GM18517 (cell line): ENCODE data around the gene SVOP.
"Not testable (repeated sequence)": the region's sequence is repeated elsewhere in the genome, so short reads cannot be mapped to it uniquely, and the experiment has no call there.

Source experiments
- ATAC-seq: cut with Tn5 transposase; IDR thresholded peaks from one replicate; pipeline ENCODE4 v1.9.1; 2021; ENCODE audit warnings: mild to moderate bottlenecking, moderate library complexity; ENCODE audit not compliant: unreplicated experiment

SVOP gene

GRCh38 chr12:109020796-109021380, at the start of gene SVOP:
SVOP (minus strand) TSS chr12:109021068; CDS start chr12:109020868, 200 bp downstream.
- ATAC-seq: no peak

DNA sequence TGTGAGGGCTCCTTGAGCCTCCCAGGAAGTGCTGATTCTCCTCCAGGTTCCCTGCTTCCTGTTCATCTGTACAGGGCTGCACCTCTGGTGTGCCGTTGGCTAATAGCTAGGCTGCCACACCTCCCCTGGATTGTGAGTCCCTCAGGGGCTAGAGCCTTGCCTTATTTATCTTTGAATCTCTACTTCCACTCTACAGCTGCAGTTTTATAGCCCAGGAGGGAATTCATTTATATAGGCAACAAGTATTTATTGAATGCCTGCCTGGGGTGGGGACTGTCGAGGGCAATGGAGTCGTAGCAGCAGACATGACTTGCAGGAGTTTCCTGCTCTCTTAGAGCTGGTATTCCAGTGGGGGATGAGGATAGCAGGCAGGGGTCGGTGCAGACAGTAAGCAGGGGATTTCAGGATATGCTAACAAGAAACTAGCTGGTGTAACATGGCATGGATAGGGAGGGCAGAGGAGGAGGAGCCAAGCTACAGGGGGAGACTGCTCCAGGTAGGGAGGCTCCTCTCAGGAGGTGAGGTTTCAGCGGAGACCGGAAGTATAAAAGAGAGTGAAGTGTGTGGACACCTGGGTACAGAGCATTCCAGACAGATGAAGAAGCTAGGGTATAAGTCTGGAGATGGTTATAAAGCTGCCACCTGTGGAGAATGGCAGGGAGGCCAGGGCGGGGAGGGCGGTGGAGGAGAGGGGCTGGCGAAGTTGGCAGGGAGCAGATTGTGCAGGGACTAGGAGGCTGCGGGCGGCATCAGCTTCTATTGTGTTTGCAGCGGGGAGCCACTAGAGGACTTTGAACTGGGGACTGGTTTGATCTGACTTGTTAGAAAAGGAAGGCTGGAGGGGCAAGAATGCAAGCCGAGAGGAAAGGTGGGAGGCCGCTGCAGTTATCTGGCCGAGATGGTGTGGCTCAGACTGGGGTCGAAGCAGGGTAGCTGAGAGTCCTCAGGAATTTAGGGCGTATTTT, 48.7 kb upstream of the SVOP start:
- no peak for ATAC-seq

- ATAC-seq: no peak
These were observed 45.0 kb upstream of the SVOP start for GRCh38 chr12:109065853-109066193.

DNA sequence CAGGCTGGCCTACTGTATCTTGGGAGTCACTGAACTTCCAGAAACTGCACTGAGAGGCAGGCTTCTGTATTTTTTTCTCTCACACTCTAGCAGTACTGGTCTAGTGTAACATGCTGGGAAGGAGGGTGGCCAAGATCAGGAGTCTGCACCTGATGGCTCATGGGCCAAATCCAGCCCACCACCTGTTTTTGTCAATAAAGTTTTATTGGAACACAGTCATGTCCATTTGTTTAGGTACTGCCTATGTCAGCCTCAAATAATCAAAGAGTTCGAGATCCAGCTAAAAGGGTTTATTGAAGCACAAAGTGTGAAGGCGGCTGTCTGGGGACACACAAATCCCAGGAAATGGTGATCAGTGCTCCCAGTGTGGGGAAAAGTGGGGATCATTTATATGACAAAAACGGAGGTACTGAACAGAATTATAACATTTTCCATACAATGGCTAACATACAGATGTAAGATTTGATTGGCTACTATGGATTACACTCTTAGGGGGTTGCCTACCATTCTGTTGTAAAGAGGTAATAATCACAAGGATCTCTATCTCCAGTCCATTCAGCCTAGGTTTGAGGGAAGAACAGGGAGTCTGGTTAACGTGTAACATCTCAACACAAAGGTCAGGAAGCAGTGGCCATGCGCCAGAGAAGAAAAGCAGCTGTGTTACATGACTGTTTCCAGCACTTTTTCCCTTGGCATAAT, 44.4 kb upstream of the SVOP start:
- ATAC-seq: no peak

- no peak for ATAC-seq
These were observed 43.3 kb upstream of the SVOP start for GRCh38 chr12:109064143-109064542.

GRCh38 chr12:109058773-109059172, 37.9 kb upstream of the SVOP start:
- ATAC-seq: no peak

- ATAC-seq: no peak
These were observed 36.5 kb upstream of the SVOP start for GRCh38 chr12:109057376-109057775.

GRCh38 chr12:109056891-109057290, 36.0 kb upstream of the SVOP start:
- no peak for ATAC-seq

DNA sequence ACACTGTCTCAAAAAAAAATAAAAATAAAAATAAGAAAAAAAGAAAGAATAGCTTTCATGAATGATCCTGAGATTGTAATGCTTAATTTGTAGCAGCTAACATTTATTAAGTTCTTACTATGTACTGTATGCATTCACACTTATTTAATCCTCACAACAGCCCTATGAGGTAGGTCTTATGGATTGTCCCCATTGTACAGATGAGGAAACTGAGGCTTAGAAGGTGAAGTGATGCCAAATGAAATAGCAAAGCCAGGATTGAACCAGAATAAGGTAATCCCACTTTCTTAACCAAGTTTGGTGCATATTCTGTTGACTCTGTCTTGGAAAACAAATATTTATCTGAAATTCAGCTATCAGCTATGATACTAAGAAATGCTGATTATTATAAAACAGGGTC, 33.7 kb upstream of the SVOP start:
- no peak for ATAC-seq

DNA sequence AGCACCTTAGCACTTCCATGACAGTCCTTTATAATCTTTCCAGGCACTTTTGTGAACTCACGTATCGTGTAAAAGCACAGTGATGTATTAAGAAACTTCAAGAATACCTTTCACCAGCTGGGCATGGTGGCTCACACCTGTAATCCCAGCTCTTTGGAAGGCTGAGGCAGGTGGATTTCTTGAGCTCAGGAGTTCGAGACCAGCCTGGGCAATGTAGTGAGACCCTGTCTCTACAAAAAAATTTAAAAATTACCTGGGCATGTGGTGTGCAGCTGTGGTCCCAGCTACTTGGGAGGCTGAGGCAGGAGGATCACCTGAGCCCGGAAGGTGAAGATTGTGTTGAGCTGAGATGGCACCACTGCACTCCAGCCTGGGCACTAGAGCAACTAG, 33.3 kb upstream of the SVOP start:
- not testable (repeated sequence) for ATAC-seq

DNA sequence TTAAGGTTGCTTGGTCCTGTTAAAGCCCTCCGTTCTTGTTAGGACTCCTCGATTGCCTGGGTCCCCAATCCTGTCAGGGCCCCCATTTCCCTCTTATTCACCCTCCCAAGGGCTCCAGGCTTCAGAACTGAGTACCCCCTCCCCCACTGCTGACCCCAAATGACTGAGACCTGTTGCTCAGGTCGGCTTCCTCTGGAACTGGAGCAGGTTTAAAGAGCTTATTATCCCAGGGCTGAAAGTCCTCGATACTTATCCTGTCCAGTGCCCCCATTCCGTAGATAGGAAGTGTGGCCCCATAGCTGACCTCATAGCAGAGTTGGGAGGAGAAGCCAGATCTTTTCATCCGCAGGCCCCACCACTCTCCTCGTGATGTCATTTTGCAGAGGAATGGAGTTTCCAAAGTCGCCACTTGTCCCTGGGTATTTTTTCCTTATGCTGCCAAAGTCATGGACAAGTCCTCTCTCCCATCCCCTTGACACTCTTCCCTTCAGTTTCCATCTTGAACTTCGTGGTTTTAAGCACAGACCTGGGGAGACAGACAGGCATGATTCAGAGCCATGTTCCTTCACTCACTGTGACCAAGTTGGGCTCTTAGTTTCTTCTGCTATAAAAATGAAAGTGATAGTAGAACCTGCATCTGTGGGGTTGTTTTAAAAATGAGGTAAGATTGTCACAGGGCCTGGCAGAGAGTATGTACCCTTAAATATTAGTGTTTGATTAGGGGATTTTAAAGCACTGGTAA, 32.7 kb upstream of the SVOP start:
- peak; percentile 56 for ATAC-seq

- peak; percentile 74 for ATAC-seq
These were observed 31.8 kb upstream of the SVOP start, which contains the start of gene USP30 for GRCh38 chr12:109052414-109053323. USP30 (plus strand) TSS chr12:109052576; CDS start chr12:109052679, 103 bp downstream.

GRCh38 chr12:109052097-109052413, 31.2 kb upstream of the SVOP start:
- ATAC-seq: no peak

DNA sequence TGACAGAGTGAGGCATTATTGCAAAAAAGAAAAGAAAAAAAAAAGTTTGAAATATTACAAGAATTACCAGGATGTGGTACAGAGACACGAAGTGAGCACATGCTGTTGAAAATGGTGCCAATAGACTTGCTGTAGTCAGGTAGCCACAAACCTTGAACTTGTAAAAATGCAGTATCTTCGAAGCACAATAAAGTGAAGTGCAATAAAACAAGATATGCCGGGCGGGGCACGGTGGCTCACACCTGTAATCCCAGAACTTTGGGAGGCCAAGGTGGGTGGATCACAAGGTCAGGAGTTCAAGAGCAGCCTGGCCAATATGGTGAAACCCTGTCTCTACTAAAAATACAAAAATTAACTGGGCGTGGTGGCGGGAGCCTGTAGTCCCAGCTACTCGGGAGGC, 28.9 kb upstream of the SVOP start:
- ATAC-seq: not testable (repeated sequence)

GRCh38 chr12:109048706-109049105, 27.8 kb upstream of the SVOP start:
- ATAC-seq: not testable (repeated sequence)

DNA sequence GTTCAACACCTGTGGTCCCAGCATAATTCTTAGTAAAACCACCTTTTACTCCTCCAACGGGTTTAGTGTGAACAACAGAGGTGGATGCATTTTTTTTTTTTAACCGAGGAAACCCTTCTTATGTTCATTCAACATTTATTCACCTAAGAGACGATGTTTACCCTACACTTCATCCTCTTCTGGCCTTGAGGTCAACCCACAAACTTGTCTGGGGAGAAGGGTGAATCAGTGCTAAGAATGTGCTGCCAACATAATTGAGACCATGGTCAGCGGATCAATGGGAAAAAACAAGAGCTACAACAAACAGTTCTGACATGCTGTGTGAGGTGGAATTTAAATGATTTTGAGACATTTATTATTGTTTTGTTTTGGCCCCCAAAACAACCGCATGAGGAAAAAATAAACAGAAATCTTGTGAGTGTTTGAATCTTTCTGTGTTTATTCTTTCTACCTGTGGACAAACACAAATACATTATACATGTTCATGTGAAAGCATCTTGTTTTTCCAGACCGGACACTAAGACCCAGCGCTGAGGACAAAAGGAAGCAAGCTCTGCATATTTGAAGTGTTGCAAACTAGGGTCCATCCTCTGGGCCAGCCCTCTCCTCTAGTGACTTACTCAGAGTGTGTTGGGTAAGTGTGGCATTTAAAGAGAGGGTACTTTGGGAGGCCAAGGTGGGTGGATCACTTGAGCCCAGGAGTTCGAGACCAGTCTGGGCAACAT, 26.4 kb upstream of the SVOP start:
- no peak for ATAC-seq

- no peak for ATAC-seq
These were observed 23.4 kb upstream of the SVOP start for GRCh38 chr12:109044241-109044640.

DNA sequence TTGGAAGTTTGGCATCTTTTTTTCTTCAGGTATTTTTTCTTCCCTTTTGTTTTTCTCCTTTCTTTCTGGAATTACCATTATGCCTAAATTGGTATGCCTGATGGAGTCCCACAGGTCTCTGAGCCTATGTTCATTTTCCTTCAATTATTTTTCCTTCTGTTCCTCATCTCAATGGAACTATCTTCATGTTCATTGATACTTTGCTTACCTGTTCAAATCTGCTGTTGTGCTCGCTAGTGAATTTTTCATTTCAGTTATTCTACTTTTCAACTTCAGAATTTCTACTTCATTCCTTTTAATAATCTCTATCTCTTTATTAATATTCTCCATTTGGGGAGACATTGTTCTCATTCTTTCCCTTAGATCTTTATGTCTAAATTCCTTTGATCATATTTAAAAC, 16.1 kb upstream of the SVOP start:
- ATAC-seq: no peak
